ENCODE results near the gene KANSL3. TPM values are rescaled to one million over a fixed set of nuclear protein-coding genes. Genes with fewer than 3 reads are reported as not detected.

KANSL3 gene
- total and polyA plus RNA-seq, 9 of the 15 experiments (the other 6 are each of a cell fraction or from before 2014, with no cell fraction given), result 11.3 to 43.7 (median 27.9) TPM

DNA sequence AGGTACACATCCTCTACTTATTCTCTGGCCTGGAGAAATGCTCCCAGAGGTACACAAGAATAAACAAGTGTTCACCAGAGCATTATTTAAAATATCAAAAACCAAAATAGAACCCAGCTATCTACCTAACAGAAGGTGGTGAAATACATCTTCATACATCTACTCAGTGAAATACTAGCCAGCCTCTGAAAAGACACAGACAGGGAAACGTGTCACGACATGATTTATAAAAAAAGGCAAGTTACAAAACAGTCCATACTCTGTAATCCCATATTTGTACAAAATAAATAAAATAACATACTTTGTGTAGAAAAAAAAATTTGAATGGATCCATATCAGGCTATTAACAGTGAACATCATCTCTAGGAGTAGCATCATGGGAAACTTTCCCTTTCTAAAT lies 38.2 kb downstream of the KANSL3 start:
- in situ Hi-C loops (cut with MboI), result no loop called here
- WGBS (ENCODE audit: insufficient coverage, low coverage, missing lambda C conversion rate), result 89% methylated on average over 2 of the region's 2 CpGs
- FAIRE-seq (no peak), ATAC-seq (no peak), DNase-seq (ENCODE audit: extremely low read depth in 1 of 4, low spot score in 3 of 4) (no peak)
- peaks cover 92% of the 10 kb centered on the region for H3K36me3 ChIP-seq (ENCODE audit: control insufficient read depth, insufficient read depth, low read length)
- no peaks in the 10 kb centered on the region for H3K27me3 ChIP-seq (ENCODE audit: control insufficient read depth in 2 of 2, insufficient read depth in 2 of 2, low read length in 2 of 2)
- H3K4me3 ChIP-seq, result no peak overlapping the region
- H3K9me3 ChIP-seq (replicated peaks; ENCODE audit: control insufficient read depth, insufficient read depth, low read depth, low read length), result no peaks in the 10 kb centered on the region
- H3K4me1 ChIP-seq (replicated peaks in 1 of 2; ENCODE audit: control insufficient read depth in 2 of 2, insufficient read depth in 2 of 2, low read length in 2 of 2), result peaks cover 5 to 8% of the 10 kb centered on the region in 2 experiments; a peak in 4 of 5 replicates
- H4K20me1 ChIP-seq (replicated peaks; ENCODE audit: control insufficient read depth, insufficient read depth, low read length), result 0 out of 2 replicates have a peak, but pooled peaks cover 4% of the 10 kb centered on the region
- BruUV-seq (replicated peaks), result no TSS peak
- no peaks in the 10 kb centered on the region; the same call in 2 of the 3 replicates for H3K79me2 ChIP-seq (ENCODE audit: control insufficient read depth, insufficient read depth, low read length)
- no peak overlapping the region for H3K27ac ChIP-seq (ENCODE audit: extremely low read depth, low read depth, low read length)
- no peak overlapping the region for H2AFZ ChIP-seq (ENCODE audit: low read depth, low read length)
- ChIA-PET POLR2A (interaction anchor here (0.9 to 2.7 kb wide), 5 partner anchors 9 to 29 kb away, joined by 3 to 7 read pairs (median 3); no protein-coding TSS in a partner anchor), CTCF (ENCODE audit: low intra/inter-chr PET ratio) (no interaction called here)
- no peak overlapping the region for H3K9ac ChIP-seq (ENCODE audit: insufficient read depth in 1 of 2, low read depth in 2 of 2, low read length in 2 of 2)
- H3K9me1 ChIP-seq (ENCODE audit: control insufficient read depth, insufficient read depth, low read length), result no peaks in the 10 kb centered on the region
- intact Hi-C loops (cut with micrococcal nuclease), result no loop called here
- H3K4me2 ChIP-seq (ENCODE audit: insufficient read depth, low read length), result no peak overlapping the region
- TF ChIP-seq SLC30A9 (CRISPR knock-in tag; IDR thresholded peaks at IDR 0.05) (no peak), IRF2 (CRISPR knock-in tag; IDR thresholded peaks at IDR 0.05) (no peak), ZC3H4 (CRISPR knock-in tag; IDR thresholded peaks at IDR 0.05; ENCODE audit: borderline replicate concordance) (no peak), XRCC3 (IDR thresholded peaks at IDR 0.05) (no peak), ADNP (tag; IDR thresholded peaks at IDR 0.05) (no peak), FOXM1 (IDR thresholded peaks at IDR 0.05; ENCODE audit: low read depth) (no peak), FOXM1 (CRISPR knock-in tag; IDR thresholded peaks at IDR 0.05; ENCODE audit: low read depth) (no peak)
- TF ChIP-seq, protein P1, sequence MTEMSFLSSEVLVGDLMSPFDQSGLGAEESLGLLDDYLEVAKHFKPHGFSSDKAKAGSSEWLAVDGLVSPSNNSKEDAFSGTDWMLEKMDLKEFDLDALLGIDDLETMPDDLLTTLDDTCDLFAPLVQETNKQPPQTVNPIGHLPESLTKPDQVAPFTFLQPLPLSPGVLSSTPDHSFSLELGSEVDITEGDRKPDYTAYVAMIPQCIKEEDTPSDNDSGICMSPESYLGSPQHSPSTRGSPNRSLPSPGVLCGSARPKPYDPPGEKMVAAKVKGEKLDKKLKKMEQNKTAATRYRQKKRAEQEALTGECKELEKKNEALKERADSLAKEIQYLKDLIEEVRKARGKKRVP (CRISPR knock-in tag; IDR thresholded peaks at IDR 0.05), result no peak
- TF ChIP-seq, protein P2, sequence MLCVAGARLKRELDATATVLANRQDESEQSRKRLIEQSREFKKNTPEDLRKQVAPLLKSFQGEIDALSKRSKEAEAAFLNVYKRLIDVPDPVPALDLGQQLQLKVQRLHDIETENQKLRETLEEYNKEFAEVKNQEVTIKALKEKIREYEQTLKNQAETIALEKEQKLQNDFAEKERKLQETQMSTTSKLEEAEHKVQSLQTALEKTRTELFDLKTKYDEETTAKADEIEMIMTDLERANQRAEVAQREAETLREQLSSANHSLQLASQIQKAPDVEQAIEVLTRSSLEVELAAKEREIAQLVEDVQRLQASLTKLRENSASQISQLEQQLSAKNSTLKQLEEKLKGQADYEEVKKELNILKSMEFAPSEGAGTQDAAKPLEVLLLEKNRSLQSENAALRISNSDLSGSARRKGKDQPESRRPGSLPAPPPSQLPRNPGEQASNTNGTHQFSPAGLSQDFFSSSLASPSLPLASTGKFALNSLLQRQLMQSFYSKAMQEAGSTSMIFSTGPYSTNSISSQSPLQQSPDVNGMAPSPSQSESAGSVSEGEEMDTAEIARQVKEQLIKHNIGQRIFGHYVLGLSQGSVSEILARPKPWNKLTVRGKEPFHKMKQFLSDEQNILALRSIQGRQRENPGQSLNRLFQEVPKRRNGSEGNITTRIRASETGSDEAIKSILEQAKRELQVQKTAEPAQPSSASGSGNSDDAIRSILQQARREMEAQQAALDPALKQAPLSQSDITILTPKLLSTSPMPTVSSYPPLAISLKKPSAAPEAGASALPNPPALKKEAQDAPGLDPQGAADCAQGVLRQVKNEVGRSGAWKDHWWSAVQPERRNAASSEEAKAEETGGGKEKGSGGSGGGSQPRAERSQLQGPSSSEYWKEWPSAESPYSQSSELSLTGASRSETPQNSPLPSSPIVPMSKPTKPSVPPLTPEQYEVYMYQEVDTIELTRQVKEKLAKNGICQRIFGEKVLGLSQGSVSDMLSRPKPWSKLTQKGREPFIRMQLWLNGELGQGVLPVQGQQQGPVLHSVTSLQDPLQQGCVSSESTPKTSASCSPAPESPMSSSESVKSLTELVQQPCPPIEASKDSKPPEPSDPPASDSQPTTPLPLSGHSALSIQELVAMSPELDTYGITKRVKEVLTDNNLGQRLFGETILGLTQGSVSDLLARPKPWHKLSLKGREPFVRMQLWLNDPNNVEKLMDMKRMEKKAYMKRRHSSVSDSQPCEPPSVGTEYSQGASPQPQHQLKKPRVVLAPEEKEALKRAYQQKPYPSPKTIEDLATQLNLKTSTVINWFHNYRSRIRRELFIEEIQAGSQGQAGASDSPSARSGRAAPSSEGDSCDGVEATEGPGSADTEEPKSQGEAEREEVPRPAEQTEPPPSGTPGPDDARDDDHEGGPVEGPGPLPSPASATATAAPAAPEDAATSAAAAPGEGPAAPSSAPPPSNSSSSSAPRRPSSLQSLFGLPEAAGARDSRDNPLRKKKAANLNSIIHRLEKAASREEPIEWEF (CRISPR knock-in tag; IDR thresholded peaks at IDR 0.05), result no peak

All from K562 (cell line).